Trophoblast cell (in vitro differentiated cells and primary cell): ENCODE measurements around the gene AANAT.

ENCODE experiments used
- DNase-seq, 2 donors: peaks; one replicate each; pipeline ENCODE4 v3.0.0-alpha.2; 2016
- H2AFZ ChIP-seq: 2 replicates; pipeline ENCODE4 v1.6.1; 2013; ENCODE audit warnings: low read length, moderate library complexity, mild to moderate bottlenecking; ENCODE audit not compliant: insufficient read depth, poor library complexity
- H2AK5ac ChIP-seq: 2 replicates; pipeline ENCODE4 v1.6.1; 2013; ENCODE audit warnings: mild to moderate bottlenecking, low read length
- H2BK120ac ChIP-seq: 2 replicates; pipeline ENCODE4 v1.6.1; 2013; ENCODE audit warnings: low read length, mild to moderate bottlenecking, moderate library complexity; ENCODE audit not compliant: insufficient read depth, poor library complexity
- H2BK12ac ChIP-seq: 2 replicates; pipeline ENCODE4 v1.6.1; 2013; ENCODE audit warnings: mild to moderate bottlenecking, low read length, moderate library complexity
- H2BK5ac ChIP-seq: 2 replicates; pipeline ENCODE4 v1.6.1; 2013; ENCODE audit warnings: low read length, low read depth, moderate library complexity, mild to moderate bottlenecking; ENCODE audit not compliant: poor library complexity
- H3K14ac ChIP-seq: 2 replicates; pipeline ENCODE4 v1.6.1; 2013; ENCODE audit warnings: mild to moderate bottlenecking, low read length
- H3K18ac ChIP-seq: 2 replicates; pipeline ENCODE4 v1.6.1; 2013; ENCODE audit warnings: mild to moderate bottlenecking, low read length
- H3K23ac ChIP-seq: 2 replicates; pipeline ENCODE4 v1.6.1; 2013; ENCODE audit warnings: low read length
- H3K27ac ChIP-seq: 2 replicates; pipeline ENCODE4 v1.5.1; 2013; ENCODE audit warnings: low read depth, mild to moderate bottlenecking, inconsistent platforms, low read length, moderate library complexity
- H3K27me3 ChIP-seq: 2 replicates; pipeline ENCODE4 v1.6.1; 2013; ENCODE audit warnings: inconsistent platforms, mild to moderate bottlenecking, low read length, moderate library complexity; ENCODE audit not compliant: insufficient read depth
- H3K36me3 ChIP-seq, 2 experiments: 1 replicate in 1 of 2; 2 replicates in 1 of 2; pipeline ENCODE4 v1.6.1; 2013; ENCODE audit warnings: low read length in 2 of 2, mild to moderate bottlenecking in 2 of 2, moderate library complexity in 1 of 2; ENCODE audit not compliant: insufficient read depth in 2 of 2, control insufficient read depth in 1 of 2
- H3K4ac ChIP-seq: 2 replicates; pipeline ENCODE4 v1.6.1; 2013; ENCODE audit warnings: low read depth, mild to moderate bottlenecking, low read length, moderate library complexity
- H3K4me1 ChIP-seq, 2 experiments: 1 replicate in 1 of 2; 2 replicates in 1 of 2; pipeline ENCODE4 v1.6.1; 2013; ENCODE audit warnings: low read length in 2 of 2, mild to moderate bottlenecking in 2 of 2, moderate library complexity in 1 of 2; ENCODE audit not compliant: insufficient read depth in 2 of 2, control insufficient read depth in 1 of 2
- H3K4me2 ChIP-seq: 2 replicates; pipeline ENCODE4 v1.6.1; 2013; ENCODE audit warnings: inconsistent platforms, mild to moderate bottlenecking, low read length, moderate library complexity
- H3K4me3 ChIP-seq: 2 replicates; pipeline ENCODE4 v1.5.1; 2013; ENCODE audit warnings: mild to moderate bottlenecking, low read depth, low read length, inconsistent platforms
- H3K79me1 ChIP-seq: one replicate; pipeline ENCODE4 v1.6.1; 2013; ENCODE audit warnings: low read length
- H3K79me2 ChIP-seq: 2 replicates; pipeline ENCODE4 v1.6.1; 2013; ENCODE audit warnings: low read length, mild to moderate bottlenecking; ENCODE audit not compliant: control insufficient read depth, insufficient read depth, poor library complexity
- H3K9ac ChIP-seq: 2 replicates; pipeline ENCODE4 v1.6.1; 2013; ENCODE audit warnings: mild to moderate bottlenecking, low read length
- H3K9me3 ChIP-seq: 2 replicates; pipeline ENCODE4 v1.6.1; 2013; ENCODE audit warnings: low read depth, mild to moderate bottlenecking, control low read depth, inconsistent platforms, low read length; ENCODE audit not compliant: insufficient read depth
- H4K12ac ChIP-seq: 2 replicates; pipeline ENCODE4 v1.6.1; 2013; ENCODE audit warnings: low read depth, mild to moderate bottlenecking, low read length, moderate library complexity
- H4K8ac ChIP-seq: 2 replicates; pipeline ENCODE4 v1.6.1; 2013; ENCODE audit warnings: low read depth, mild to moderate bottlenecking, low read length, moderate library complexity
- H4K91ac ChIP-seq: one replicate; pipeline ENCODE4 v1.6.1; 2013; ENCODE audit warnings: low read depth, mild to moderate bottlenecking, low read length, moderate library complexity
- WGBS: extraction: QIAGEN DNeasy Blood & Tissue Kit; methylation state at CpG from one replicate; pipeline ENCODE4 v1.1.7; 2013; ENCODE audit warnings: missing lambda C conversion rate; ENCODE audit not compliant: insufficient read length, insufficient coverage; ENCODE audit errors: extremely low coverage; 5-methylcytosine and 5-hydroxymethylcytosine counted together

Gene AANAT

GRCh38 chr17:76497699-76497978, 30.2 kb downstream of the AANAT start:
- no peak overlapping the region for H3K23ac ChIP-seq

GRCh38 chr17:76497979-76498875, 30.8 kb downstream of the AANAT start:
- no peak overlapping the region for H2BK120ac ChIP-seq
- no peak overlapping the region for H2BK12ac ChIP-seq
- WGBS, result no CpG with 5 or more reads among the region's 31 CpGs
- no peak overlapping the region for H2BK5ac ChIP-seq
- DNase-seq, result peak; percentile 52 to 72
- H4K12ac ChIP-seq, result no peak overlapping the region
- H3K79me1 ChIP-seq, result peaks cover 5% of the 10 kb centered on the region
- H3K27me3 ChIP-seq, result no peaks in the 10 kb centered on the region
- H3K9me3 ChIP-seq, result peaks cover 4% of the 10 kb centered on the region
- no peak overlapping the region for H4K91ac ChIP-seq
- H3K4ac ChIP-seq, result no peak overlapping the region
- H2AFZ ChIP-seq, result no peak overlapping the region
- no peak overlapping the region for H2AK5ac ChIP-seq
- H3K36me3 ChIP-seq, result no peaks in the 10 kb centered on the region
- no peak overlapping the region for H3K23ac ChIP-seq
- no peak overlapping the region for H3K4me2 ChIP-seq
- H3K14ac ChIP-seq, result no peak overlapping the region
- no peak overlapping the region for H4K8ac ChIP-seq
- peaks cover 23 to 36% of the 10 kb centered on the region in 2 experiments for H3K4me1 ChIP-seq
- H3K18ac ChIP-seq, result no peak overlapping the region
- no peak overlapping the region for H3K9ac ChIP-seq
- no peaks in the 10 kb centered on the region for H3K79me2 ChIP-seq
- peak overlapping the region; percentile 2 for H3K27ac ChIP-seq
- H3K4me3 ChIP-seq, result no peak overlapping the region

More at GRCh38 chr17:76497699-76497978, 30.2 kb downstream of the AANAT start:
- Histone ChIP-seq H3K4ac (no peak overlapping the region), H2BK12ac (no peak overlapping the region), H3K4me1 (peaks cover 23 to 37% of the 10 kb centered on the region in 2 experiments), H2BK5ac (no peak overlapping the region), H4K8ac (no peak overlapping the region), H3K79me2 (no peaks in the 10 kb centered on the region), H4K12ac (no peak overlapping the region), H4K91ac (no peak overlapping the region), H3K9me3 (peaks cover 4% of the 10 kb centered on the region), H2BK120ac (no peak overlapping the region), H2AFZ (no peak overlapping the region), H3K9ac (no peak overlapping the region), H3K79me1 (peaks cover 5% of the 10 kb centered on the region), H3K27me3 (no peaks in the 10 kb centered on the region), H3K18ac (no peak overlapping the region), H3K36me3 (no peaks in the 10 kb centered on the region), H3K4me2 (no peak overlapping the region), H3K4me3 (peak overlapping the region; percentile 12), H3K14ac (no peak overlapping the region), H3K27ac (no peak overlapping the region), H2AK5ac (no peak overlapping the region)
- no peak for DNase-seq
- no CpG with 5 or more reads among the region's 2 CpGs for WGBS

- no peak overlapping the region for H3K4me3 ChIP-seq
- H3K4me1 ChIP-seq, result peaks cover 23 to 34% of the 10 kb centered on the region in 2 experiments
- H2BK5ac ChIP-seq, result no peak overlapping the region
- no peak overlapping the region for H3K27ac ChIP-seq
- no peak overlapping the region for H3K14ac ChIP-seq
- H3K27me3 ChIP-seq, result no peaks in the 10 kb centered on the region
- H3K18ac ChIP-seq, result no peak overlapping the region
- no peak overlapping the region for H4K91ac ChIP-seq
- DNase-seq, result no peak
- peaks cover 4% of the 10 kb centered on the region for H3K9me3 ChIP-seq
- no peak overlapping the region for H2BK12ac ChIP-seq
- no peak overlapping the region for H2AK5ac ChIP-seq
- H3K23ac ChIP-seq, result no peak overlapping the region
- no peak overlapping the region for H4K12ac ChIP-seq
- no peak overlapping the region for H3K4ac ChIP-seq
- no peak overlapping the region for H4K8ac ChIP-seq
- no peaks in the 10 kb centered on the region for H3K36me3 ChIP-seq
- H3K79me2 ChIP-seq, result no peaks in the 10 kb centered on the region
- H3K79me1 ChIP-seq, result peaks cover 5% of the 10 kb centered on the region
- H2AFZ ChIP-seq, result no peak overlapping the region
- no peak overlapping the region for H3K9ac ChIP-seq
- no CpG with 5 or more reads among the region's 4 CpGs for WGBS
- no peak overlapping the region for H3K4me2 ChIP-seq
- H2BK120ac ChIP-seq, result no peak overlapping the region
These were observed 31.5 kb downstream of the AANAT start for GRCh38 chr17:76498876-76499251.

GRCh38 chr17:76499267-76499667, 31.9 kb downstream of the AANAT start:
- no peak overlapping the region for H2BK120ac ChIP-seq
- no peak for DNase-seq
- H3K36me3 ChIP-seq, result no peaks in the 10 kb centered on the region
- H3K79me1 ChIP-seq, result peaks cover 5% of the 10 kb centered on the region
- H4K12ac ChIP-seq, result no peak overlapping the region
- no peak overlapping the region for H3K9ac ChIP-seq
- no peak overlapping the region for H2BK12ac ChIP-seq
- H3K79me2 ChIP-seq, result no peaks in the 10 kb centered on the region
- H2AK5ac ChIP-seq, result no peak overlapping the region
- H2AFZ ChIP-seq, result no peak overlapping the region
- no peak overlapping the region for H3K23ac ChIP-seq
- peak overlapping the region; percentile 41 for H3K18ac ChIP-seq
- no peak overlapping the region for H3K27ac ChIP-seq
- no peak overlapping the region for H3K14ac ChIP-seq
- H2BK5ac ChIP-seq, result no peak overlapping the region
- WGBS, result no CpG with 5 or more reads among the region's 5 CpGs
- H3K27me3 ChIP-seq, result no peaks in the 10 kb centered on the region
- H4K91ac ChIP-seq, result no peak overlapping the region
- H3K9me3 ChIP-seq, result peaks cover 4% of the 10 kb centered on the region
- no peak overlapping the region for H3K4ac ChIP-seq
- peaks cover 23 to 34% of the 10 kb centered on the region in 2 experiments for H3K4me1 ChIP-seq
- no peak overlapping the region for H3K4me3 ChIP-seq
- H4K8ac ChIP-seq, result no peak overlapping the region
- no peak overlapping the region for H3K4me2 ChIP-seq
